Common myeloid progenitor, CD34-positive (primary cell): ENCODE results near the gene ARHGAP19.

Source experiments
- CTCF ChIA-PET: fragments of 350-600 bp; sonication (Branson Sonifier 250); formaldehyde crosslinking; loops from one replicate; lab custom pipeline; 2021; ENCODE audit warnings: antibody characterized with exemption; lab: Charles Lee
- POLR2A ChIA-PET: fragments of 350-600 bp; sonication (Branson Sonifier 250); formaldehyde crosslinking; loops from one replicate; lab custom pipeline; 2021; ENCODE audit warnings: antibody characterized with exemption; lab: Charles Lee
- DNase-seq, 3 donors: peaks; one replicate each; pipeline versions ENCODE4 v3.0.0 to v3.0.0-alpha.2; 2013
- H3K27ac ChIP-seq, 2 experiments: 1 replicate in 1 of 2; 2 replicates in 1 of 2; pipeline ENCODE4 v1.7.0; 2013; ENCODE audit warnings: inconsistent platforms in 2 of 2, low read length in 2 of 2, mild to moderate bottlenecking in 2 of 2, low read depth in 1 of 2, moderate library complexity in 1 of 2; ENCODE audit not compliant: severe bottlenecking in 2 of 2, insufficient read depth in 1 of 2, poor library complexity in 1 of 2
- H3K27me3 ChIP-seq, 5 experiments: replicated peaks in 2 of 5; 1 replicate in 3 of 5; 2 replicates in 2 of 5; pipeline versions ENCODE4 v1.6.1 to v1.7.0; 2013; ENCODE audit warnings: low read length in 4 of 5, mild to moderate bottlenecking in 2 of 5, moderate library complexity in 2 of 5, inconsistent platforms in 1 of 5; ENCODE audit not compliant: insufficient read depth in 5 of 5, control insufficient read depth in 4 of 5
- H3K36me3 ChIP-seq, 4 experiments: 1 replicate in 2 of 4; 2 replicates in 2 of 4; pipeline versions ENCODE4 v1.6.1 to v1.7.0; 2013; ENCODE audit warnings: low read length in 3 of 4, control low read depth in 1 of 4, mild to moderate bottlenecking in 1 of 4; ENCODE audit not compliant: control insufficient read depth in 4 of 4, insufficient read depth in 4 of 4
- H3K4me1 ChIP-seq, 4 experiments: 1 replicate in 3 of 4; 2 replicates in 1 of 4; pipeline versions ENCODE4 v1.6.1 to v1.7.1; 2013; ENCODE audit warnings: low read length in 3 of 4, mild to moderate bottlenecking in 3 of 4, control low read depth in 1 of 4, inconsistent platforms in 1 of 4, moderate library complexity in 1 of 4; ENCODE audit not compliant: control insufficient read depth in 4 of 4, insufficient read depth in 4 of 4; ENCODE audit errors: control extremely low read depth in 1 of 4
- H3K4me3 ChIP-seq, 7 experiments: 1 replicate in 4 of 7; 2 replicates in 3 of 7; pipeline versions ENCODE4 v1.5.1 to v1.7.0; 2013; ENCODE audit warnings: mild to moderate bottlenecking in 7 of 7, low read length in 6 of 7, moderate library complexity in 6 of 7, inconsistent platforms in 2 of 7, low read depth in 2 of 7, control low read depth in 1 of 7; ENCODE audit not compliant: insufficient read depth in 4 of 7, control insufficient read depth in 1 of 7; ENCODE audit errors: extremely low read depth in 1 of 7
- H3K9me3 ChIP-seq, 5 experiments: 1 replicate in 4 of 5; 2 replicates in 1 of 5; pipeline versions ENCODE4 v1.6.1 to v1.7.1; 2013; ENCODE audit warnings: low read length in 4 of 5, mild to moderate bottlenecking in 2 of 5, inconsistent platforms in 1 of 5, low read depth in 1 of 5, moderate library complexity in 1 of 5; ENCODE audit not compliant: control insufficient read depth in 4 of 5, insufficient read depth in 2 of 5; ENCODE audit errors: control extremely low read depth in 1 of 5
- WGBS: methylation state at CpG from one replicate; pipeline ENCODE4 v1.1.5; 2013; ENCODE audit not compliant: insufficient coverage; 5-methylcytosine and 5-hydroxymethylcytosine counted together

The ARHGAP19 gene

GRCh38 chr10:97314671-97315070, 22.2 kb upstream of the ARHGAP19 start:
- CTCF ChIA-PET, result interaction anchor here (1.0 to 1.4 kb wide), 2 partner anchors 9 to 13 kb away, joined by 4 to 5 read pairs; no protein-coding TSS in a partner anchor
- peaks cover 0 to 8% (median 6%) of the 10 kb centered on the region in 4 experiments for H3K4me1 ChIP-seq
- no peaks in the 10 kb centered on the region for H3K27me3 ChIP-seq
- no peak overlapping the region for H3K4me3 ChIP-seq
- H3K36me3 ChIP-seq, result no peaks in the 10 kb centered on the region
- WGBS, result 93% methylated on average over 3 of the region's 4 CpGs
- no peak for DNase-seq
- no peaks in the 10 kb centered on the region for H3K9me3 ChIP-seq
- POLR2A ChIA-PET, result no interaction called here
- no peak overlapping the region for H3K27ac ChIP-seq

- Histone ChIP-seq H3K27me3 (no peaks in the 10 kb centered on the region), H3K27ac (no peak overlapping the region), H3K4me3 (no peak overlapping the region), H3K9me3 (no peaks in the 10 kb centered on the region), H3K4me1 (peaks cover 0 to 3% (median under 1%) of the 10 kb centered on the region in 4 experiments), H3K36me3 (no peaks in the 10 kb centered on the region)
- CTCF ChIA-PET, result interaction anchor here (1.1 to 1.4 kb wide), 3 partner anchors 8 to 21 kb away, joined by 3 read pairs; no protein-coding TSS in a partner anchor
- POLR2A ChIA-PET, result no interaction called here
- DNase-seq, result peak; percentile 26 to 73 (median 62)
- WGBS, result 80% methylated on average over 1 of the region's 6 CpGs
Observed at GRCh38 chr10:97312897-97313296, 20.5 kb upstream of the ARHGAP19 start.

- CTCF ChIA-PET, result interaction anchor here (1.0 to 1.4 kb wide), 3 partner anchors 9 to 32 kb away, joined by 3 read pairs; no protein-coding TSS in a partner anchor
- Histone ChIP-seq H3K36me3 (no peaks in the 10 kb centered on the region), H3K4me1 (no peaks in the 10 kb centered on the region), H3K9me3 (no peaks in the 10 kb centered on the region), H3K27ac (no peak overlapping the region), H3K4me3 (no peak overlapping the region), H3K27me3 (no peaks in the 10 kb centered on the region)
- WGBS, result 95% methylated on average over 4 of the region's 4 CpGs
- no peak for DNase-seq
- POLR2A ChIA-PET, result interaction anchor here (0.9 kb wide), 1 partner anchor 9 kb away, joined by 4 read pairs; no protein-coding TSS in a partner anchor
Observed at GRCh38 chr10:97311111-97311626, 18.7 kb upstream of the ARHGAP19 start.

GRCh38 chr10:97307866-97308780, 15.7 kb upstream of the ARHGAP19 start:
- Histone ChIP-seq H3K27me3 (no peaks in the 10 kb centered on the region), H3K9me3 (no peaks in the 10 kb centered on the region), H3K36me3 (no peaks in the 10 kb centered on the region), H3K4me3 (no peak overlapping the region), H3K27ac (no peak overlapping the region), H3K4me1 (no peaks in the 10 kb centered on the region)
- DNase-seq, result no peak
- 85% methylated on average over 9 of the region's 10 CpGs for WGBS
- ChIA-PET POLR2A (interaction anchor here (0.7 to 0.8 kb wide), 2 partner anchors 12 to 409 kb away, joined by 3 to 4 read pairs; no protein-coding TSS in a partner anchor), CTCF (interaction anchor here (1.0 to 1.6 kb wide), 2 partner anchors 11 to 20 kb away, joined by 3 to 4 read pairs; partner anchors contain the start of gene FRAT1)

- DNase-seq, result no peak
- CTCF ChIA-PET, result interaction anchor here (1.0 to 1.6 kb wide), 2 partner anchors 12 to 21 kb away, joined by 3 to 4 read pairs; partner anchors contain the start of gene FRAT1
- POLR2A ChIA-PET, result no interaction called here
- no peaks in the 10 kb centered on the region for H3K4me1 ChIP-seq
- no peaks in the 10 kb centered on the region for H3K27me3 ChIP-seq
- no peak overlapping the region for H3K4me3 ChIP-seq
- H3K27ac ChIP-seq, result no peak overlapping the region
- H3K36me3 ChIP-seq, result no peaks in the 10 kb centered on the region
- WGBS, result 100% methylated on average over 1 of the region's 1 CpG
- no peaks in the 10 kb centered on the region for H3K9me3 ChIP-seq
Observed at GRCh38 chr10:97307441-97307840, 15.0 kb upstream of the ARHGAP19 start.

- no peak for DNase-seq
- Histone ChIP-seq H3K4me1 (no peaks in the 10 kb centered on the region), H3K27me3 (no peaks in the 10 kb centered on the region), H3K9me3 (no peaks in the 10 kb centered on the region), H3K36me3 (no peaks in the 10 kb centered on the region), H3K4me3 (no peak overlapping the region), H3K27ac (no peak overlapping the region)
- CTCF ChIA-PET, result no interaction called here
- WGBS, result 99% methylated on average over 8 of the region's 11 CpGs
- POLR2A ChIA-PET, result no interaction called here
Observed at GRCh38 chr10:97302088-97302791, 9.8 kb upstream of the ARHGAP19 start.
